ENCODE data around the gene IL36B. TPM values are rescaled to one million over a fixed set of nuclear protein-coding genes. Genes with fewer than 3 reads are reported as not detected.

The IL36B gene
- total RNA-seq, 2 experiments from 2014 or later: not detected

DNA sequence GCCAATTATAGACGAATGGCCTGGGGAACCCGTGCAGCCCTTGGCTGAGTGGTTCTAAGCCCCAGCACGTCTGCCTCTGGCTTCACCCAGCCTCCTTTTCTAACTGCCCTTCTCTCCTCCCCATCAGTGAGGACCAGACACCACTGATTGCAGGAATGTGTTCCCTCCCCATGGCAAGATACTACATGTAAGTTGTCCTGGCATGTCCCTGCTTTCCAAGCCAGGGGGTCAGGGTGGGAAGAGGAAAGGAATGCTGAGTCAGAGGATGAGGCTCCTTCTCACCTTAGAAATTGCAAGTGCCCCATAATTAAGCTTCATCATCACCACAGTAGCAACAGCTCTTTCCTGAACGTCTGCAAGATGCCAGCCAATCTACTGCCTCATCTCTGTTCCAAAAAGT, 19.9 kb upstream of the IL36B start:
- no peak overlapping the region for H3K27ac Mint-ChIP-seq
- POLR2A ChIA-PET: no interaction called here
- no peak for DNase-seq
- peaks cover 18% of the 10 kb centered on the region for H3K27me3 Mint-ChIP-seq
- CTCF ChIA-PET: interaction anchor here (0.5 to 2.2 kb wide), 2 partner anchors 8 to 160 kb away, joined by 4 to 7 read pairs; no protein-coding TSS in a partner anchor
- H3K9me3 Mint-ChIP-seq: no peaks in the 10 kb centered on the region
- no peaks in the 10 kb centered on the region for H3K36me3 Mint-ChIP-seq (ENCODE audit: low read depth)
- H3K4me1 Mint-ChIP-seq: peaks cover 4% of the 10 kb centered on the region
- no peak overlapping the region for H3K4me3 Mint-ChIP-seq

DNA sequence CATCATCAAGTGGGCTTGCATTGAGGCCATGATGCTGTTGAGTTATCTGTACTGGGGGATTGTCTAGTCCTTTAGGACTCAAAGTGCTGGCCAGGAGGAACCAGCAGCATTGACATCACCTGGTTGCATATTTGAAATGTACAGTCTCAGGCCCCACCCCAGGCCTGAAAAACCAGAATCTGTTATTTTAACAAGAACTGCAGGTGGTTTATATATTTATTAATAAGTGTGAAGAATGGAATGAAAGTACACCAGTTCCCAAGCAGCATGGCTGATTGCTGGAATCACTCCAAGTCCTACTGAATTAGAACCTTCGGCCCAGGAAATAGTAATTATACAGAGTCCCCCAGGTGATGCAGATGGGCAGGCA, 17.9 kb upstream of the IL36B start:
- Mint-ChIP-seq H3K4me1 (peaks cover 4% of the 10 kb centered on the region), H3K36me3 (ENCODE audit: low read depth) (no peaks in the 10 kb centered on the region)
- CTCF ChIA-PET: interaction anchor here (2.2 kb wide), 1 partner anchor 10 kb away, joined by 7 read pairs; no protein-coding TSS in a partner anchor

DNA sequence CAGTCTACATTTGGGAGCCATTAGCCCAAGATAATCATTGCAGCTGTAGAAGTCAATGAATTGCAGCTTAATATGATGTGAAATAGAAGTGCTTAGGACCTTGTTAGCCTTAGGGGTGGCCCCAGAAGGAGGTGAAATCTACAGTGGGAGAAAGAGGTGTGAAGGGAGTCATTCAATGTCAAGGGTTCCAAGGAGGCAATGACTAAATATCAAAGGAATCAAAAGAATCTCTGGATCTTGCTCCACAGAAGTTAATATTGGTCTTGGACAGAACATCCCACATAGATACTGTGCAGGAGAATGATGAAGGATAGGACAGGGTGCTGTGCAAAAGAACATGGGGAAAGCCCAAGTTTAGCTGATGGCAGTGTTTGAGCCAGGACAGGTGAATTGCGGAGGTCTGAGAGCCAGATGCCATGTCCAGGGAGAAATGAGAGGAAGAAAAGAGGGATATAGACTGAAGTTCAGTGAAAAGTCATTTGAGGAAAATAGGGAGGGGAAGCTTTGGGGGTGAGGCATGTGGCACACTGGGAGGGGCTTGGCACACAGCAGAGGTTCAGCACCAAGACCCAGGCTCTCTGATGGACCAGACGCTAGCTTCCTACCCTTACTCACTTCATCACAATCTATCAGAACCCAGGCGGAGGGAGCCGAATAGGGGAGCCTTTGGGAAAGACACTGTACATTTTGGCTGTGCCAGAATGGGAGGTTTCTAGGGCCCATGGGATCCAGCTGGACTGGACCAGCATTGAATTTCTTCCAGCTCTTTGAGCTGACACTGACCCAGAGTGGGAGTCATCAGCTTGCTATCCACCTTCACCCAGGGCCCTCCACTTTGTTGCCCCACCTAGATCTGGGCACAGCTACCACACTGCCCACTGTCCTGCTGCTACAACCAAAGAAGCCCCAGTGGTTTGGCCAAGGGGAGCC, 17.3 kb upstream of the IL36B start:
- Mint-ChIP-seq H3K27ac (no peak overlapping the region), H3K9me3 (no peaks in the 10 kb centered on the region), H3K4me3 (no peak overlapping the region), H3K4me1 (peaks cover 2% of the 10 kb centered on the region), H3K36me3 (ENCODE audit: low read depth) (no peaks in the 10 kb centered on the region), H3K27me3 (peaks cover 16% of the 10 kb centered on the region)
- POLR2A ChIA-PET: no interaction called here
- DNase-seq: no peak
- CTCF ChIA-PET: interaction anchor here (0.9 to 1.9 kb wide), 2 partner anchors 10 to 69 kb away, joined by 5 to 10 read pairs; no protein-coding TSS in a partner anchor

More for the DNA sequence above, 17.9 kb upstream of the IL36B start:
- Mint-ChIP-seq H3K9me3 (no peaks in the 10 kb centered on the region), H3K27me3 (peaks cover 16% of the 10 kb centered on the region), H3K27ac (no peak overlapping the region), H3K4me3 (no peak overlapping the region)
- no peak for DNase-seq
- POLR2A ChIA-PET: no interaction called here

DNA sequence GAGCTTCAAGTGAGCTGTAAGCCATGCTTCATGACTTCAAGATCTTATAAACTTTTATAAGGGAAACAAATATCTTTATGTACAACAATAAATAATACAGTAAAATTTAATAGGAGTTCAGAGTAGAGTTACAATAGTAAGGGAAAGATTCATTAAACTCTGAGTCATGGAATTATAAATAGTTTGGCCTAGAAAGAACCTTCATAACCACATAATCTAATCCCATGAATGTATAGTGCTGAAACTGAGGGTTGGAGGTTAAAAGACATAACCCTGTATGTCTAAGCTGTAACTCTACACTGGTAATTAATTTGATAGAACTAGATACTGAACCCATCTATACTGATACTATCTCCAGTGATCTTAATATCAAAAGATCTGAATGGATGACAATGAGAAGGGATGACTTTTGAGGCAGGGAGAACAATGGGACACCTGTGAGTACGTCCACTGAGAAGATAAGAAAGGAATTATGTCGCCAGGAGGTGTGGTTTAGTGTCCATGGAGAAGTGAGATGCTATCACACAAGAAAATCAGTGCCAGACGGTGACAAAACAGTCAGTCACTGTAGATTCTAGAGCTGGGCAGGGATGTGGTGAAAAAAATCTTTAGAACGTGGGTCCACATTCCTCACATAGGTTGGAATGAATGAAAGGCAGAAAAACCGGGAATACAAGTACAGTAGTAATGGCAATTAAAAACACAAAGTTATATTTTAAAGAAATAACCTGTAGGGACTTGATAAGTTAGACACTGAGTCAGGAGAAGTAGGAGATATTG, 16.2 kb upstream of the IL36B start:
- ChIA-PET CTCF (interaction anchor here (1.9 kb wide), 1 partner anchor 11 kb away, joined by 10 read pairs; no protein-coding TSS in a partner anchor), POLR2A (no interaction called here)
- no peak for DNase-seq
- peaks cover 16% of the 10 kb centered on the region for H3K27me3 Mint-ChIP-seq
- H3K4me3 Mint-ChIP-seq: no peak overlapping the region
- no peaks in the 10 kb centered on the region for H3K9me3 Mint-ChIP-seq
- no peaks in the 10 kb centered on the region for H3K36me3 Mint-ChIP-seq (ENCODE audit: low read depth)
- no peak overlapping the region for H3K27ac Mint-ChIP-seq
- no peaks in the 10 kb centered on the region for H3K4me1 Mint-ChIP-seq

GRCh38 chr2:113068249-113068648, 15.6 kb upstream of the IL36B start:
- ChIA-PET POLR2A (no interaction called here), CTCF (interaction anchor here (1.9 kb wide), 1 partner anchor 12 kb away, joined by 10 read pairs; no protein-coding TSS in a partner anchor)

GRCh38 chr2:113067681-113068080, 15.0 kb upstream of the IL36B start, which contains the start of gene IL1F10:
Gene IL1F10 (plus strand): TSS chr2:113067970. CDS start chr2:113072739, 4,769 bp downstream.
- Mint-ChIP-seq H3K27me3 (peaks cover 18% of the 10 kb centered on the region), H3K36me3 (ENCODE audit: low read depth) (no peaks in the 10 kb centered on the region), H3K27ac (no peak within 1 kb of the TSS), H3K9me3 (no peaks in the 10 kb centered on the region), H3K4me3 (no peak within 1 kb of the TSS), H3K4me1 (no peaks in the 10 kb centered on the region)
- POLR2A ChIA-PET: no interaction called here
- DNase-seq: no peak
- CTCF ChIA-PET: interaction anchor here (1.9 kb wide), 1 partner anchor 12 kb away, joined by 10 read pairs; no protein-coding TSS in a partner anchor

More at GRCh38 chr2:113068249-113068648, 15.6 kb upstream of the IL36B start:
- DNase-seq: no peak
- Mint-ChIP-seq H3K27ac (no peak overlapping the region), H3K27me3 (peaks cover 18% of the 10 kb centered on the region), H3K9me3 (no peaks in the 10 kb centered on the region), H3K4me3 (no peak overlapping the region), H3K4me1 (no peaks in the 10 kb centered on the region), H3K36me3 (ENCODE audit: low read depth) (no peaks in the 10 kb centered on the region)

DNA sequence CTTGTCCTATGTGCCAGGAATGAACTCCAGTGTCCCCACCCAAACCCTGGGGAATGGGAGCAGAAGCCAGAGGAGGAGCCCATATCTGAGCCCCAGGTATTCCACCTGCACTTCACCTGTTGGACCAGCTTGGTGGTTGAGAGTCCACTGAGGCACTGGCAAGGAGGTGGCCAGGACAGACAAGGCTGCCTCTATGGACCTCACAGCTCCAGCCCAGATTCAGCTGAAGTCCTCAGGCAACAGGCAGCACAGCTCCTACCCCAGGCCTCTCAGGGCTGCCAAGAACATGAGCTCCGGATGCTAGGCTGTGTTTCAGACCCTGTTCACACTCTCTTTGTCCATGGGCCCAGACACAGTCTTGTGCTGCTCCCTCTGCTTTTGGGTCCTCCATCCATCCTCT, 12.2 kb upstream of the IL36B start:
- Mint-ChIP-seq H3K36me3 (ENCODE audit: low read depth) (no peaks in the 10 kb centered on the region), H3K4me1 (no peaks in the 10 kb centered on the region), H3K27ac (no peak overlapping the region), H3K4me3 (no peak overlapping the region), H3K9me3 (no peaks in the 10 kb centered on the region), H3K27me3 (peaks cover 22% of the 10 kb centered on the region)
- POLR2A ChIA-PET: no interaction called here
- CTCF ChIA-PET: no interaction called here
- DNase-seq: no peak

DNA sequence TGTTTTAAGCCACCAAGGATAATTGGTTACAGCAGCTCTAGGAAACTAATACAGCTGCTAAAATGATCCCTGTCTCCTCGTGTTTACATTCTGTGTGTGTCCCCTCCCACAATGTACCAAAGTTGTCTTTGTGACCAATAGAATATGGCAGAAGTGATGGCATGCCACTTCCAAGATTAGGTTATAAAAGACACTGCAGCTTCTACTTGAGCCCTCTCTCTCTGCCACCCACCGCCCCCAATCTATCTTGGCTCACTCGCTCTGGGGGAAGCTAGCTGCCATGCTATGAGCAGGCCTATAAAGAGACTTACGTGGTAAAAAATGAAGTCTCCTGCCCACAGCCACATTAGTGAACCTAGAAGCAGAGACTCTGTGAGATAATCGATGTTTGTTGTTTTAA, 11.6 kb upstream of the IL36B start:
- H3K9me3 Mint-ChIP-seq: no peaks in the 10 kb centered on the region
- DNase-seq: no peak
- ChIA-PET POLR2A (no interaction called here), CTCF (no interaction called here)
- no peaks in the 10 kb centered on the region for H3K4me1 Mint-ChIP-seq
- no peaks in the 10 kb centered on the region for H3K36me3 Mint-ChIP-seq (ENCODE audit: low read depth)
- H3K27ac Mint-ChIP-seq: no peak overlapping the region
- peaks cover 17% of the 10 kb centered on the region for H3K27me3 Mint-ChIP-seq
- H3K4me3 Mint-ChIP-seq: no peak overlapping the region

GRCh38 chr2:113061896-113062770, 9.5 kb upstream of the IL36B start:
- DNase-seq: no peak
- CTCF ChIA-PET: interaction anchor here (0.6 kb wide), 1 partner anchor 165 kb away, joined by 3 read pairs; no protein-coding TSS in a partner anchor
- Mint-ChIP-seq H3K4me1 (no peaks in the 10 kb centered on the region), H3K4me3 (no peak overlapping the region), H3K36me3 (ENCODE audit: low read depth) (no peaks in the 10 kb centered on the region), H3K27me3 (peaks cover 15% of the 10 kb centered on the region), H3K9me3 (no peaks in the 10 kb centered on the region), H3K27ac (no peak overlapping the region)
- POLR2A ChIA-PET: no interaction called here

DNA sequence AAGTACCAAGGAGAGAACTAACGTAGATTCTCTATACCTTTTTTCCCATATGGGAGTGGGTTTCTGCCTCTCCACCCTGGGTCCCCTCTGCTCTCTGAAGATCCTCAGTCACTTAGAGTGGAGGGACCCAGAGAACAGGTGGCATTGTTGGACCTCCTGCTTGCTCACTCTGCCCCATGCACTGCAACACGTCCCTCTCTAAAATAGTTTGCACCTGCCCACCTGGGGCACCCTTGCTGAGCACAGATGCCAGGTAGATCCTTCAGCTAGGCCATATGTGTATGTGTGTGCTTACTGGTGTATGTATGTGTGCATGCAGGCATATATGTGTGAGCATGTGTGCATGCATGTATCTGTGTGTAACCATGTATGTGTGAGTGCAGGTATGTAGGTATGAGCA, 8.6 kb upstream of the IL36B start:
- Mint-ChIP-seq H3K4me1 (no peaks in the 10 kb centered on the region), H3K9me3 (no peaks in the 10 kb centered on the region), H3K27me3 (peaks cover 16% of the 10 kb centered on the region), H3K36me3 (ENCODE audit: low read depth) (no peaks in the 10 kb centered on the region), H3K27ac (no peak overlapping the region), H3K4me3 (no peak overlapping the region)
- DNase-seq: no peak
- CTCF ChIA-PET: no interaction called here
- POLR2A ChIA-PET: no interaction called here

GRCh38 chr2:113060796-113061195, 8.1 kb upstream of the IL36B start:
- ChIA-PET POLR2A (no interaction called here), CTCF (no interaction called here)
- no peak for DNase-seq

GRCh38 chr2:113060396-113060795, 7.7 kb upstream of the IL36B start:
- no peak for DNase-seq
- H3K27me3 Mint-ChIP-seq: peaks cover 22% of the 10 kb centered on the region
- no peak overlapping the region for H3K27ac Mint-ChIP-seq
- peaks cover 3% of the 10 kb centered on the region for H3K9me3 Mint-ChIP-seq
- POLR2A ChIA-PET: no interaction called here
- H3K4me1 Mint-ChIP-seq: no peaks in the 10 kb centered on the region
- H3K4me3 Mint-ChIP-seq: no peak overlapping the region
- peaks cover 5% of the 10 kb centered on the region for H3K36me3 Mint-ChIP-seq (ENCODE audit: low read depth)
- CTCF ChIA-PET: interaction anchor here (1.7 kb wide), 1 partner anchor 78 kb away, joined by 5 read pairs; no protein-coding TSS in a partner anchor

More at GRCh38 chr2:113060796-113061195, 8.1 kb upstream of the IL36B start:
- Mint-ChIP-seq H3K9me3 (no peaks in the 10 kb centered on the region), H3K4me1 (no peaks in the 10 kb centered on the region), H3K36me3 (ENCODE audit: low read depth) (peaks cover 1% of the 10 kb centered on the region), H3K4me3 (no peak overlapping the region), H3K27me3 (peaks cover 18% of the 10 kb centered on the region), H3K27ac (no peak overlapping the region)
